ENCODE data around the gene SGK2. TPM values are rescaled to one million over a fixed set of nuclear protein-coding genes. Genes with fewer than 3 reads are reported as not detected.

SGK2 gene
- 0.16 and 0.24 TPM in 2 replicates for total RNA-seq

DNA sequence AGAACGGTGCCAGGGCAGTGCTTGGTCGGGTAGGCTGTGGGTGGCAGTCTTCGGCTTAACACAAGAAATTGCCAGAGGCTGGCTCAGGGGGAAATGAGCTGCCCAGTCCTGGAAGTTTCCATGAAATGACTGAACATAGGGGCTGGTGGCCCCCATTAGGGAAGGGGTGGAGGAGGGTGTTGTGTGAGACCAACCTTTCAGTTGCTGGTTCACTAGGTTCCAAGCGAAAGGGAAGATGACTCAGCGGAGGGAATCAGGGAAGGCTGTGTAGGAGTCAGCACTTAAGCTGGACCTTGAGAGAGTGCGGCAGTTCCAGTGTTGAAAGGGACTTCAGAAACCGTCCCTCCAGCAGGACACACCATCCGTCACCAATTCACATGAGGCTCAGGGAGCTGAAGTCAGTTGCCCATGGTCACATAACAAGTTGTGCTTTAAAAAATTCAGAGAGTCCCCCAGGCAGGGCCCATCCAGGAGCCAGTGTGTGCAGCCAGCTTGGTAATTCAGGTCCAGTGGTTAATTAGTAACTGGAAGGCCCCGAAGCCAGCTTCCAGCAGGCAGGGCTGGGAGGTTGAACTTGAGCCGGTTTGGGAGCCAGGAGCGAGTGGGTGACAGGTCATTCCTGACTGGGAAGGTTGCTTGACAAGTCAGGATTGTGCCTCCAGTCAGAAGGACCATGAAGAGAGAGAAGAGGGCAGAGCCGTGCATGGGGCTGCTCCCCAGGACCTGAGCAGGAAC lies at the start of gene SGK2:
TSS of gene SGK2 (plus strand) at position 616 of the 735 bp plus-strand sequence. CDS start 7,469 bp downstream, outside the sequence.

DNA sequence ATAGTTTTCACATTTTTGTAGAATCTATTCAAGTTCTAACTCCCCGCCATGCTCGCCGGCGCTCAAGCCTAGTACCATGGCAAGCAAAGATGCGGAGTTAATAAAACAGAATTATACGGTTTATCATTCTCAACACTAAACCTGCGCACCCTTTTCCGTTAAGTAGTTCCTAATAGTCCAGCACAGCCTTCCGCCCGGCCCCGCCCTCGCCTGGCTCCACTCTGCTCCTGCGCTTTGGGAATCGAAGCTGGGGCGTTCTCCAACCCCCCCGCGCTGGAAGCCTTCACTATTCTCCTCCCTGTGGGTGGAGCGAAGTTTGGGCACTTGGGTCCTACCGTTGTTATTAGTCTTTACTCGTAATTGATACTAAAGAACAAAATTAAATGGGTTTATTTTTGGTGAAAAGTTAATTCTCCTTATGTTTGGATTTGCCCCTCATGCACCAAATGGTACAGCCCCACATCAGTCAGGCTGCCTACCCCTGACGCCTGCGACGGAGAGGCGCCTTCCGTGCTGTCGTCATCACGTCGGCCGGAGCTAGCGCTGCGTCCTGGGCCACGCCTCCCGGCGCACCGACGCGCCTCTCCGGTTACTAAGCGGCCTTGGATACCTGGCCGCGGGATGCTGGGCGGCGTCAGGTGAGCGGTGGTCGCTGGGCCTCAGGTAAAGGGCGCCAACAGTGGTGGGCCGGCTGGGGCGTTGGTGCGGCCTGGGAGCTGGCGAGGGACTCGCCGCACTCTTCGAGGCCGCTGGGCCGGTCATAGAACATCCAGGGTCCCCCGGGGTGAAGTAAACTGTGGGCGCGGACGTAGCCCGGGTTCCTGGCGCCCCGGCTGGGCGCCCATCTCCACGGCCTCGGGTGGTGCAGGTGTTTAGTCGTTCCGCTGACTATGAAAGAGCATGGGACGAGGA lies 31.8 kb downstream of the SGK2 start, which contains the start of gene IFT52:
TSS of gene IFT52 (plus strand) at position 546 of the 912 bp plus-strand sequence. CDS start 3,762 bp downstream, outside the sequence.

Other genes starting within 250 kb of the SGK2 start
- gene SRSF6, start 101.1 kb upstream of the SGK2 start, total RNA-seq = 67.2 and 80.5 TPM in 2 replicates
- gene L3MBTL1, start 51.3 kb upstream of the SGK2 start, total RNA-seq = 6.3 and 11.7 TPM in 2 replicates
- gene IFT52, start 31.9 kb downstream of the SGK2 start, total RNA-seq = 47.2 and 50.0 TPM in 2 replicates
- gene MYBL2, start 108.1 kb downstream of the SGK2 start, total RNA-seq = 3.7 and 4.1 TPM in 2 replicates
- not detected in 2 replicates for gene GTSF1L, start 168.0 kb downstream of the SGK2 start, total RNA-seq